OCI-LY1 (cell line): ENCODE data around the gene BRIP1.

Experiments
- EZH2 ChIP-seq: fragments of 200-600 bp; sonication (generic), shearing (Covaris generic); IDR thresholded peaks from 2 replicates; pipeline ENCODE4 v1.8.0; 2017; ENCODE audit warnings: borderline replicate concordance, mixed run types, mild to moderate bottlenecking, antibody characterized with exemption, low read length, moderate library complexity, mixed read lengths
- TF ChIP-seq, protein P1 (sequence below): fragments of 200-600 bp; sonication (generic), shearing (Covaris generic); IDR thresholded peaks from 2 replicates; pipeline ENCODE4 v1.5.1; 2017; ENCODE audit warnings: mild to moderate bottlenecking, antibody characterized with exemption, low read length, moderate library complexity, mixed read lengths

- TF ChIP-seq EZH2, result no peak
- TF ChIP-seq, protein P1, sequence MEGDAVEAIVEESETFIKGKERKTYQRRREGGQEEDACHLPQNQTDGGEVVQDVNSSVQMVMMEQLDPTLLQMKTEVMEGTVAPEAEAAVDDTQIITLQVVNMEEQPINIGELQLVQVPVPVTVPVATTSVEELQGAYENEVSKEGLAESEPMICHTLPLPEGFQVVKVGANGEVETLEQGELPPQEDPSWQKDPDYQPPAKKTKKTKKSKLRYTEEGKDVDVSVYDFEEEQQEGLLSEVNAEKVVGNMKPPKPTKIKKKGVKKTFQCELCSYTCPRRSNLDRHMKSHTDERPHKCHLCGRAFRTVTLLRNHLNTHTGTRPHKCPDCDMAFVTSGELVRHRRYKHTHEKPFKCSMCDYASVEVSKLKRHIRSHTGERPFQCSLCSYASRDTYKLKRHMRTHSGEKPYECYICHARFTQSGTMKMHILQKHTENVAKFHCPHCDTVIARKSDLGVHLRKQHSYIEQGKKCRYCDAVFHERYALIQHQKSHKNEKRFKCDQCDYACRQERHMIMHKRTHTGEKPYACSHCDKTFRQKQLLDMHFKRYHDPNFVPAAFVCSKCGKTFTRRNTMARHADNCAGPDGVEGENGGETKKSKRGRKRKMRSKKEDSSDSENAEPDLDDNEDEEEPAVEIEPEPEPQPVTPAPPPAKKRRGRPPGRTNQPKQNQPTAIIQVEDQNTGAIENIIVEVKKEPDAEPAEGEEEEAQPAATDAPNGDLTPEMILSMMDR, result no peak
These were observed 104.0 kb downstream of the BRIP1 start for GRCh38 chr17:61759362-61759761.
